GM18508 (cell line): Measurements from ENCODE around the gene CRABP2.

ENCODE experiments used
- ATAC-seq: cut with Tn5 transposase; IDR thresholded peaks from one replicate; pipeline ENCODE4 v1.9.1; 2021; ENCODE audit warnings: moderate number of reproducible peaks; ENCODE audit not compliant: insufficient read depth, unreplicated experiment

CRABP2 gene

DNA sequence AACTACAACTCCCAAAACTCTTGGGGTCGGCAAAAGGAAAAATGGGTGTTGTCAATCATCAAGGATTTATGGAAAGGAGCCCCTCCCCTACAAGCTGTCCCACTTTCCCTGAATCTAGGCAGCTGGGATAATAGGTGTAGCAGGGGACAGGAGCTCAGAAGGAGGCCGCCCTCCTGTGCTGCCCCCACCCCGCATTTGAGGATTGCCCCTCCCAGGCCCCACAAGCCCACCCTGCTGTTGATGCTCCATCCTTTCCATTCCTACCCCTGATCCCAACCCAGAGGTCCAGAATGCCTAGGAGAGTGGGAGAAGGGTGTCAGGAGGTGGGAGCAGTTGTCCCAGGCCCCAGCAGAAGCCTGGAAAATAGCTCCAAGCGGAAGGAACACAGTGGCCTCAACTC lies 37.4 kb upstream of the CRABP2 start:
- no peak for ATAC-seq

DNA sequence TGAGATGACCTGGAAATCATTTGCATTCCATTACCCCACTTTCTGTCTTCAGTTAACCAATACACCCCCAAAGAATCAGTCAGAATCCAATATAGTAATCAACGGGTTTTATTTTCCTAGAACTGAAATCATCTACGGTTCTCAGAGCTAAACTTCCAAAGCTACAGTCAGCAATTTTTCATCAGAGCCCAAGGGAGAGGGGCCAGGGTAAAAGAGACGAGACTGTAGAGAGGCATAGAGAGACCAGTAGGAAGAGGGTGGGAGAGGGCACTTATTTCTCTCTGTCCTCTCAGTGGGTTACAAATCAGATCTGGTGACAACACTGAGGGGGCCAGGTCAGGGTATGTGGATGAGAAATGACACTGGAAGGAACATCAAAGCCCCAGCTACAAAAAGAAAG lies 36.6 kb upstream of the CRABP2 start:
- no peak for ATAC-seq

DNA sequence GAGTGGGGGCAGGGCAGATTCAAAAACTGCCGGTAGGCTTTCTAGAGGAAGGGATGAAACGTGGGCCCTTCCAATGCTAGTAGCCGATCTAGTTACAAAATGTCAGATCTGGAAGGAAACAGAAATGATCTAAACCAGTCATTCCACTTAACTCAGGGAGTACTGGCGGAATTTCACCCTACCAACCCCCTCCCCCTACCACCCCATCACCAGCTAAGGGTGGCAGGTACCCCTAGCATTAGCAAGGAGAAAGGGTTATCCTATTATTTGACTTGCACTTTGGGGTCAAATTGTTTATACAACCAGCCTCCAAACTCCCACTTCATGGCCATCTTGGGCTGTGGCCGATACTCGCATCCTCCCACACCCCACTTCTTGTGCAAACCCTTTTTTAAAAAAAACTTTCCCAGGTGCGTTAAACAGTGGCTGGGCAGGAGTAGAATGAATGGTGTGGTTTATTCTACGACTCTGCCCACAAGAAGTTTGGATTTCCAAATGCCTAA lies 36.1 kb upstream of the CRABP2 start:
- ATAC-seq = no peak

DNA sequence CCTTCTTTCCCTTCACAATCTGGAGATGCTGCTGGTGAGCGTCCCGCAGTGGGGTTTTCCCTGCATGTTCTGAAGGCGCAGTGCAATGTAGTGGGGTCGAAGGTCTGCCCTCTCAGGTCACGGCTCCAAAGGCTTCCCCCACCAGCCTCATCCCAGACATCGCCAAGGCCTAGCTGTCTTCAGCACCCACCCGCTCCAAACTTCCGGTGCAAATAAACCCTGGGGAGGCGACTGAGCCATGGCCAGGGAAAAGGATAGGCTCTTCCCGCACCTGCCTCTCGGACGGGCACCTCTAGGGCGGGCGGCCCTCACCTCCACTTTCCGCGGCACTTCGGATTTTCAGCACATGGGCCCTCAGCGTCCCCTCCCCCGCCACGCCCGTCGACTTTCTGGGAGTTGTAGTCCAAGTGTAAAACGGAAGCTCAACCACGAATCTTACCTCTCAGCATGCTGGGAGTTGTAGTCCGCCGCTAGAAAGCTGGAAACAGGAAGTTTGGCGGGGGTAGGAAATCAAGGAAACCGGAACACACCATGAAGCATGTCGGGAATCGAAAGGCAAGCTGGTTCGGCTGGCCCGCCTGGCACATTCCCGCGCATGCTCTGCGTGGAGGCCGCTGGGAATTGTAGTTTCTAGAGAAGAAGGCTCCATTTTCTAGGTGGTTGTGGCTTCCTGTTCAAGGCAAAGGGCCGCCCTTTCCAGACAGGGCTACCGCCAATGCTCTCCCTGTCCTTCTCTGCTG lies 35.5 kb upstream of the CRABP2 start, which contains the start of gene MRPL24:
MRPL24 (minus strand) TSS at position 348 of the 740 bp plus-strand sequence. CDS start 2,384 bp downstream, outside the sequence.
- ATAC-seq = peak; percentile 59

DNA sequence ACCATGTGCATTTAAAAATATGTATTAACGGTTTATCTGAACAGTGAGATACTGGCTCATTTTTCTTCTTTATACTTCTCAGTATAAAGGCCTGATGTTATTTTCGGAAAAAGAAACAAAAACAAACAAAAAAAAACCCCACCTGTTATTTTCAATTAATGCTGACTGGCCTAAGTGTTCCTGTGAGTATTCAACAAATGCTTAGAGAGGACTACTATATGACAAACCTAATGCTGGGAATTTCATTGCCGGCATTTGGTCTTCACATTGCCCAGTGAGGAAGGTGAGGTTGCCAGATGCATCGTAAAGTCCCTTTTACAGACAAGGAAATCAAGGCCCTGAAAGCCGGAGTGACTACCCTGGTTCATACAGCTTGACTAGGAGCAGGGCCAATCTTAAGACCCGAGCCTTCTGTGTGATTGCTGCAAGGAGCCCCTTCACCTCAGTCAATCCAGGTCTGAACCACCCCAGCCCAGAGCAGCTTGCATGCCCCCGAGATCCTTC lies 34.9 kb upstream of the CRABP2 start:
- peak; percentile 2 for ATAC-seq

DNA sequence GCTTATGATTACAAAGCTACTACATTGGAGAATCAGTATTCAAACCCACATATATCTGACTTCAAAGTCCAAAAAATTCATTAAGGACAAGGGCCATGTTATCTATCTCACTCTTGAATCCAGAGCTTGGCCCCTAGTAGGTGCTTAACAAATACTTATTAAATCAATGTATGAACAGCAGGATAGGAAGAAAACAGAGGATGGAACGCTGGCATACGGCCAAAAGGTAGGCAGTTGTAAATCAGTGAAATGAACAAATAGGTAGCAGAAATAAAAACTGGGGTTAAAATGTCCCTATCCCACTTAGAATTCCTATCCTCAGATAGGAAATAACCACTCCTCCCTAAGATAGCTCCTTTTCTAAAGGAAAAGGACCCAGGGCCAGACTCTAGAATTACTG lies 33.5 kb upstream of the CRABP2 start:
- ATAC-seq = no peak

DNA sequence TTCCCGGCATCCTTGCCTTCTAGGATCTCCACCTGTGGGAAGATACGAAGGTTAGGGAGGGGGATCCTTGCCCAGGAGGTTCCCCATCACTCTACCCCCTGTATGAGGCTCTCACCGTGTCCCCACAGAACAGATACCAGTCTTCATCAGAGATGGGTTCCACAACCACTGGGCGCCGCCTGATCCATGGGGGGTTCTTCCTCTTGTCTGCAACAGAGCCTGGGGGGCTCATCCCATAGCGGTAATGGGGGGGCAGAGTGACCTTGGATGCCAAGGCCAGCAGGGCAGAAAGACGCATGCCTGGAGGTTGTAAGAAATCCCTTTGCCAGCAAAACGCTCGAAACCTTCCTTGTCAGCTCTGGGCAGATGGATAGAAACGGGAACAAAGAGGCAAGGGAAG lies 33.0 kb upstream of the CRABP2 start:
- ATAC-seq = no peak

DNA sequence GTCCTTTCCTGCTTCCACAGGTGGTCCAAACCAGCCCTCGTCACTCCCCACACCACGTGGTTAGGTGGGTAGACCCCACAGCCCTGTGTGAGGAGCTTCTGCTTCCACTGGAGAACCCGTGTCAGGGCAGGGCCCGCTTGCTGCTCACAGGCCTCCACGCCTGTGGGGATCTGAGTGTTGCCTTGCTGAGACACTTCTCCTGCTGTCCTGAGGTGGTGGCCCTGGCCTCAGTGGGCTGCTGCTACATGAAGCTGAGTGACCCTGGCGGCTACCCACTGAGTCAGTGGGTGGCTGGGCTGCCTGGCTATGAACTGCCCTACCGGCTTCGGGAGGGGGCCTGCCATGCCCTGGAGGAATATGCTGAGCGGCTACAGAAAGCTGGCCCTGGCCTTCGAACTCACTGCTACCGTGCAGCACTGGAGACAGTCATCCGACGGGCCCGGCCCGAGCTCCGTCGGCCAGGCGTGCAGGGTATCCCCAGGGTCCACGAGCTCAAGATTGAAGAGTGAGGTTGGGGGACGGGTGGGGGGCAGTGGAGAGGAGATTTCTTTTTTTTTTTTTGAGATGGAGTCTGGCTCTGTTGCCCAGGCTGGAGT lies 28.7 kb upstream of the CRABP2 start:
- ATAC-seq = no peak

DNA sequence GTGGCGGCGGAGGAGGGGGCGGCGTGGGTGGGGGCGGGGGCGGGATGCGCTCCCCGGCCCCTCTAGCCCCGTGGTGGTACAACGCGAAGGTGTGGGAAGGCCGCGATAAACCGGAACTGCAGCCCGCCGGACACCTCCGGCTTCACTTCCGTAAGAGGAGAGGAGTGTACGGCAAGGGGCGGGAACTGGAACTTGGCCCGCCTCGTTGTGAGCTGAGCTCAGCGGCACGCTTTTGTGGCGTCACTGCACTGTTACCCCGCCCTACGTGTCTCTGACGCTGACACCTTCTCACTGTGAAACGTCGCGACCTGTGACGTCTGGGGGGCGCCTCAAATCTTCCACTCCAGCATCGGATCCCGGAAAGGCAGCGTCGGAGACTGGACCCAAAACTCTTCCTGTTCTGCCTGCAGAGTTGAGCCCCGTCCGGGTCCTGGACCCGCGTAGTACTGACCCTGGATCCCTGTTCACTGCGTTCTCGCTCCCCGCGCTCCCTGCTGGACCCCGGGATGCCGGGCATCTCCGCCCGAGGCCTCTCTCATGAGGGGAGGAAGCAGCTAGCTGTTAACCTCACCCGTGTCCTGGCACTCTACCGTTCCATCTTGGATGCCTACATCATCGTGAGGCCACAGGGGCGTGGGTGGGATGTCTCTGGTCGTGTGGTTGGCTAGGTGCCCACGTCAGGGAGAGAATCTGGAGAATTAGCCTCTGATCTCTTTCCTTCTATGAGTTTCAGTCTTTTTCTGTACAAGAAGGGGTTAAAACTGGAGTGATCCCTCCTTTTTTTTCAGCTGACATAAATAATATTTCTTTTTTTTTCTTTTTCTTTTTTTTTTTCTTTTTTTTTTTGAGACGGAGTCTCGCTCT lies 23.4 kb upstream of the CRABP2 start, which contains the start of gene ISG20L2:
ISG20L2 (minus strand) TSS at position 168 of the 864 bp plus-strand sequence. CDS start 1,114 bp downstream, outside the sequence.
- peak; percentile 61 for ATAC-seq

DNA sequence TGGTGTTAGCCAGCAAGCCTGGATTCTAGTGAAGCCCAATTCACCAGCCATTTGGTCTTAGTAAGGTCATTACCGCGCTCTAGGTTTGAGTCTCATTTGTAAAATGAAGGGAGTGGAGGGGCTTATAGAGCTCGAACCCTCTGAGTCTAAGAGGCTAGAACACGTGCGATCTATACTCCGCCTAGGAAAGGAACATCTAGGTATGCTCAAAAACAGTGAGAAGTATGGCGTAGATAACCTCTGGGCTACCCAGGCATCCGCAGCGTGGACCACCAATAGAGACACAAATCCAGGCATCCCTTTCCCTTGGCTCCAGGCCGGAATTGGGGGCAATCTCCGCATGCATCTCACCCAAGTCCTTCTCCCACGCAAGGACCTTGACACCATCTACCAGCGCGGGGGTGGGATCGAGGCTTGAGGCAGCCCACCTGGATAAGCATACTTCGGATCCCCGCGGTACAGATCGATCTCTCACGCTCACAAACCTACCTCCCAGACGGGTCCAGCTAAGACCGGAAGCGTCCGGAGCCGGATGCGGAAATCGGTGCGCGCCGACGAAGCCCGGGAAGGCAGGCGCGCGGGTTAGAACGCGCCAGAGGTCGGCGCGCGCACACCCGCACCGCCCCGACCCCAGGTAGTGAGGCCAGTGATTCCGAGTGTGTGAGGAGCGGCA lies 22.7 kb upstream of the CRABP2 start, which contains the start of gene METTL25B:
METTL25B (plus strand) TSS at position 544 of the 673 bp plus-strand sequence. CDS start 636 bp downstream, outside the sequence.
- peak; percentile 25 for ATAC-seq

DNA sequence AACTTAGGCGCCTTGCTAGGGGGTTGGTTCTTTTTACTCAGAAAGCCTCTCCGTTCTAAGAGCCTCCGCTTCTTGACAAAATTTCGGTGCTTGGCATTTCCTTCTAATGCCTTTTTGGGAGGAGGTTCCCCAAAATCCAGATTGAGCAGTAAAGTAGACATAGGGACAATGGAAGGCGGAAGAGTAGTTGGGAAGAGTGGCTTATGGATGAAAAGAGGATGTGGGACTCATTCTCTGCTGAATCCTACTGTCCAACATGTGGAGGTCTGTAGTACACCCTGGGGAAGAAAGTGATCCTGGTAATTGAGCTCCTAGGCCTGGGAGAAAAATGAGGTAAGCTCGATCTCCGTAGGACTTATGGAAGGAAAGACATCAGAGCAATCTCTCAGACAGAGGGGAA lies 22.1 kb upstream of the CRABP2 start:
- no peak for ATAC-seq

DNA sequence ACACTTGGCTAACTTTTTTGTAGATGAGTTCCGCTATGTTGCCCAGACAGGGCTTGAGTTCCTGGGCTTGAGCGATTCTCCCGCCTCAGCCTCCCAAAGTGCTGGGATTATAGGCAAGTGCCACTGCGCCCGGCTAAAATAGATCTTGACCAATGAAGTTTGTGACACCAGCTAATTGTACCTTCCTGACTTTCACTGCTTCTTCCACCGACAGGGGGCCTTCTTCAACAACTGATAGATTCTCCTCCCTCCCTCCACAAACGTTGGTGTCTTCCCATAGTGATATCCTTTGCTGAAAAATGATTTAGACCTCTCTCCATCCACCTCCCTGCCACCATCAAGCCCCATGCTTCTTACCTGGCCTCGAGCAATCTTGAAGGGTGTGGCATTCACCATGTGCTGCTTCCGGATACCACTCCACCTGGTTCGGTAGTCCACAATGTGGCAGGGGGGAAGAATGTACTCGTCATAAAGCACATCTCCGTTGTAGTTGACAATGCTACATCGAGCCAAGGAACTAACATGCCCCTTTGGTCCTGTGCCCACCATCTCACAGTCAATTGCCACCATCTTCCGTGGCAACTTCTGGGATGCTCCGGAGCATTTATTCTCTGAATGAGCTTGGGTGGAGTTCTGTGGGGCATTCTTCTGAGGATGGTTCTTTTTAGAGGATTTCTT lies 21.3 kb upstream of the CRABP2 start:
- ATAC-seq = no peak

DNA sequence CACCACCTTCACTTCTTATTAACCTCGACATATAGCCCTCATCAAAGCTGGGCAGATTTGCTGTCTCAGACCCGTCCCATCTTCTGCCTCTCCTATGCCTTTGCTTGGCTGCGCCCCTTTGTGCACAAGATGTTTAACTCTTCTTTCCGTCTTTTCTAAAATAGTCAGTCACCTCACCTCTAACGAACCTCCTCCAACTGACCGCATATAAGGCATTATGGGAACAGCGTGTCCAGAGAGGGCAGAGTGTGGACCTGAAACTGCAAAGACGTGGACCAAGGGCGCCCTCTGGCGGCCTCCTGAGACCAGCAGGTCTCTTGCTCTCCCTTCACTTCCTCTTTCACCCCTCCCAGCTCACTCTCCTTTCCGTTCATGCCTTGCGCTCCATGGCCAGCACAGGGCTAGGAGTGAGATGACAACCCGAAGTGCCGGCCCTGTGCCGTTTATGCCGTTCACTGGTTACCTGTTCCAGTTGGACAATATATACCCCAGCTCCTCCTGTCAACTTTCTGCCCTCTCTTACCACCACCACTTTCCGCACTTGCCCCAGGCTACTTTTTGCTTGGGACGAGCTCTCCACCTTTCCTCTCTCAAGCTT lies 20.4 kb upstream of the CRABP2 start:
- no peak for ATAC-seq

DNA sequence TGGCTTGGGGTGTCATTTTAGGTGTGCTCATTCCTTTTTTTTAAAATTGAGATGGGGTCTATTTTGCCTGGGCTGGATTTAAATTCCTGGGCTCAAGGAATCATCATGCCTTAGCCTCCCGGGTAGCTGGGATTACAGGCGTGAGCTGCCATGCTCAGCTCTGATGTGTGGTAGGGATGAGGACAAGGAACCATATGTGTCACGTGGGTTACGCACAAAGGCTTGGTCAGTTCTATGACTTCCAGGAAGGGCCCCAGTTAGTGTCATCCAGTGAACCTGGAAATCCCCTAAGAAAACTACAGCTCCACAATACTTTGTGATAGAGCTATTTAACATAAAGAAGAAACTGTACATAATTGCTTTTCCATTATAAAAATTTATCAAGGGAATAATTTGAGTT lies 16.2 kb upstream of the CRABP2 start:
- ATAC-seq = no peak

DNA sequence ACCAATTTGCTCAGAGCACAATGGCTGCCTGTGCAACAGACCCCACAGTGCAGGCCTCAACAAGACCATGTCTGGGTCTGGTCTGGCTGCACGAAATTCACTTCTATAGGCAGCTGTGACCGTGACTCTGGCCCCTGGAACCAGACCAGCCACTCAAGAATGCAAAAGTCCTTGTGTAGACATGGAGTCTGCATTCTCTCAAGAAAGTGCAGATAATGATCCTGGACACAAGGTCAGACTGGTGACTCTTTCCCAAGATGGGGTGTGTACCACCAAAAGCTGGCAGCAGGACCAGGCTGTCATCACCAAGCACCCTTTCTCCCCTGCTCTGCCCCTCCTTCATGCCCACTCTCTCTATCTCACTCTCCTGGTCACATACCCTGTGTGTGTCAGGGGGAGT lies 15.7 kb upstream of the CRABP2 start:
- ATAC-seq = no peak

DNA sequence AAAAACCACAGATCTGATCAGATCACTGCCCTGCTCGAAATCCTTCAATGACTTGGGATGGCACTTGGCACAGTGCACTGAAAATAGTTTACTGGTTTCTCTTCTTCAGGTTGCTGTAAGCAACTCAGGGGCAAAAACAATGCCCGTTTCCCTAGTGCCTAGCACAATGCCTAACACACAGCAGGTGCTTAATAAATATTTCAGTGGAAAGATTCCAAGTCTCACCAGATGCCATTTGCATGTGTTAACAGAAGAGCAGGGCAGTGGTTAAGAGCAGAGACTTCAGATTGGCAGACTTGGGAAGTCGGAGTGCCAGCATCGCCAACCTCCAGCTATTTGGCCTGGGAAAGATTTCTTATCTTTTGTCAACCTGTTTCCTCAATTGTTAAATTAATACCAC lies 12.0 kb upstream of the CRABP2 start:
- ATAC-seq = no peak

DNA sequence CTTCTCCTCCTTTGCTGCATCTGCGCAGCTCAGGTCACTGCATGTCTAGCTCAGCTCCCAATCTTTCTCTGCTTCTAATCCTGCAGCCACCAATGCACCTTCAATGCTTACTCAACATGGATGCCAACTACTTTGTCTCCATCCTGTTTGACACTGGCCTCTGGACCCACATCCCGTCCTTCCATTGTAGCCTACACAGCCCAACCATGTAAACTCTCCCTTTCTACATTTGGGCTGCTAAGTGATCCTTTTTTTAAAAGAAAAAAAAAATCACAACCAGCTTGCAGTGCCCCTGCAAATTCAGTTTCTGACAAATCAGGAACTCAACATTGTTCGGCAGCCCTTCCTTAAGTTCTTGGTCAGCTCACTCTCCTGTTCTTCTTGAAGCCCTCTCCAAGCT lies 9.4 kb upstream of the CRABP2 start:
- no peak for ATAC-seq

DNA sequence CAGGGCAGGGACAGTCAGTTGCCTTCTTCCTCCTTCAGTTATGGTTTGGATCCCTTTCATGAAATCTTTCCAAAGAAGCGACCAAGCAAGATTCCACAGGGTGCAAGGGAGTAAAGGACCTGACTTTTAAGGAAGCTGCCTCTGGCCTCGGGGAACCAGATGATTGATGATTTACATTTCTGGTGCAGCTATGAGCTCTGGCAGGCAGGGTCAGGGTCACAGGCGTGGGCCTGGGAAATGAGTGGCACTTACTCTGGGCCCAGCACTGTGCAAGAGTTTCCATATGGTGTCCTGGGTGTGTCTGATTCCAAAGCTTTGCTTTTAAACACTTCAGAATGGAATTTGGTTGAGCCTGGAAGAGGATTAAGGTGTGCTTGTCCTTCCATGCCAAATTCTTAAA lies 7.2 kb upstream of the CRABP2 start:
- no peak for ATAC-seq
